ENCODE results near the gene CDK18. TPM values are rescaled to one million over a fixed set of nuclear protein-coding genes. Genes with fewer than 3 reads are reported as not detected.

Gene CDK18
- 10 to 100 TPM in 1 of 4 donors, 1 to 10 TPM in 3; 3.9 to 11.9 (median 6.0) TPM for total RNA-seq
- 1 to 10 TPM; 1.5 to 2.1 (median 1.6) TPM for polyA plus RNA-seq
- long read RNA-seq, donor 1, partial matches to known transcripts, result 1 of 1 reads
- long read RNA-seq, donor 1, other reads (novel, unspliced or antisense), result 0 of 1 reads
- long read RNA-seq, donor 2, partial matches to known transcripts, result 0 of 3 reads
- long read RNA-seq, donor 2, other reads (novel, unspliced or antisense), result 2 of 3 reads

GRCh38 chr1:205504311-205505075, at the start of gene CDK18:
Gene CDK18, plus strand, starts transcription at chr1:205504669. Its CDS starts 18,499 bp downstream, at chr1:205523168.
- TF ChIP-seq CTCF (IDR thresholded peaks at IDR 0.05), result no peak
- intact Hi-C loops (cut with DNase I), result no loop called here
- H3K9me3 ChIP-seq, result no peaks in the 10 kb centered on the region
- H3K4me3 ChIP-seq, result peak within 1 kb of the TSS; percentile 70
- peaks cover 0 to 3% (median 0%) of the 10 kb centered on the region in 3 donors for H3K27me3 ChIP-seq (ENCODE audit: insufficient read depth in 3 of 3, low read length in 2 of 3)
- H3K4me1 ChIP-seq, result peaks cover 15% of the 10 kb centered on the region
- H3K27ac ChIP-seq, result no peak within 1 kb of the TSS
- DNase-seq (peak; percentile 56 to 74), ATAC-seq (peak; percentile 33 to 73 (median 46))
- no peaks in the 10 kb centered on the region for H3K36me3 ChIP-seq (ENCODE audit: insufficient read depth in 1 of 2, low read depth in 1 of 2)
- 7 to 8% (median 7%) methylated on average over 41 to 42 of the region's 42 CpGs for WGBS, 3 donors

- Histone ChIP-seq H3K27me3 (ENCODE audit: insufficient read depth in 3 of 3, low read length in 2 of 3) (peaks cover 0 to 73% (median 38%) of the 10 kb centered on the region in 3 donors), H3K4me1 (peaks cover 12% of the 10 kb centered on the region), H3K27ac (no peak overlapping the region), H3K9me3 (no peaks in the 10 kb centered on the region), H3K4me3 (no peak overlapping the region), H3K36me3 (ENCODE audit: insufficient read depth in 1 of 2, low read depth in 1 of 2) (no peaks in the 10 kb centered on the region)
- TF ChIP-seq CTCF (IDR thresholded peaks at IDR 0.05), result no peak
- intact Hi-C loops (cut with DNase I), result no loop called here
- WGBS, 3 donors, result 23 to 28% (median 24%) methylated on average over 6 of the region's 6 CpGs
- no peak for DNase-seq
- no peak for ATAC-seq
Observed at GRCh38 chr1:205454903-205455335, 49.5 kb upstream of the CDK18 start.

- WGBS, 3 donors, result 1 to 2% (median 2%) methylated on average over 47 to 53 of the region's 53 CpGs
- Histone ChIP-seq H3K27me3 (ENCODE audit: insufficient read depth in 3 of 3, low read length in 2 of 3) (peaks cover 0 to 82% (median 39%) of the 10 kb centered on the region in 3 donors), H3K36me3 (ENCODE audit: insufficient read depth in 1 of 2, low read depth in 1 of 2) (no peaks in the 10 kb centered on the region), H3K27ac (no peak within 1 kb of the TSS), H3K4me1 (peaks cover 12% of the 10 kb centered on the region), H3K4me3 (peak within 1 kb of the TSS; percentile 37), H3K9me3 (no peaks in the 10 kb centered on the region)
- ATAC-seq, result no peak
- no peak for TF ChIP-seq CTCF (IDR thresholded peaks at IDR 0.05)
- DNase-seq, result no peak
- intact Hi-C loops (cut with DNase I), result no loop called here
Observed at GRCh38 chr1:205455581-205456382, 48.7 kb upstream of the CDK18 start, which contains the start of gene BLACAT1. Gene BLACAT1, minus strand, starts transcription at chr1:205456045.

- no peaks in the 10 kb centered on the region for H3K9me3 ChIP-seq
- H3K27me3 ChIP-seq (ENCODE audit: insufficient read depth in 3 of 3, low read length in 2 of 3), result peaks cover 0 to 89% (median 39%) of the 10 kb centered on the region in 3 donors
- no peak for TF ChIP-seq CTCF (IDR thresholded peaks at IDR 0.05)
- WGBS, 3 donors, result 1% methylated on average over 31 to 47 of the region's 47 CpGs
- DNase-seq (no peak), ATAC-seq (no peak)
- no peak overlapping the region for H3K27ac ChIP-seq
- H3K4me3 ChIP-seq, result peak overlapping the region; percentile 37
- peaks cover 12% of the 10 kb centered on the region for H3K4me1 ChIP-seq
- no peaks in the 10 kb centered on the region for H3K36me3 ChIP-seq (ENCODE audit: insufficient read depth in 1 of 2, low read depth in 1 of 2)
- intact Hi-C loops (cut with DNase I), result no loop called here
Observed at GRCh38 chr1:205456383-205456867, 48.0 kb upstream of the CDK18 start.
